Naive thymus-derived CD8-positive, alpha-beta T cell (primary cell): ENCODE results near the gene DLG2. TPM values are rescaled to one million over a fixed set of nuclear protein-coding genes. Genes with fewer than 3 reads are reported as not detected.
A peak's percentile ranks its signal among the peaks of the same experiment; 100 is the strongest.
"Not testable (repeated sequence)": the region's sequence is repeated elsewhere in the genome, so short reads cannot be mapped to it uniquely, and the experiment has no call there.

Experiments used
- ATAC-seq, 2 donors: fragments of 150-1000 bp; cut with Tn5 transposase in 1 of 2; sonication (Bioruptor Pico), chemical (Tn5 transposase) in 1 of 2; 1 replicate in 1 of 2; 2 replicates in 1 of 2; pipeline ENCODE4 v1.10.0; 2021; ENCODE audit warnings: mild to moderate bottlenecking in 2 of 2, moderate library complexity in 2 of 2
- POLR2A ChIA-PET: fragments of 350-600 bp; sonication (Branson Sonifier 250); formaldehyde crosslinking; loops from one replicate; lab custom pipeline; 2021; ENCODE audit warnings: antibody characterized with exemption; lab: Charles Lee
- DNase-seq, 10 donors: peaks; one replicate each; pipeline versions ENCODE4 v3.0.0 to v3.0.0-alpha.2; 2020 to 2022
- H3K27ac Mint-ChIP-seq, 10 donors: one replicate each; pipeline ENCODE4 v1.8.0; 2020 to 2022; ENCODE audit warnings: mild to moderate bottlenecking in 10 of 10, mixed read lengths in 10 of 10, moderate library complexity in 4 of 10, inconsistent platforms in 1 of 10
- H3K27me3 Mint-ChIP-seq, 5 donors: one replicate each; pipeline ENCODE4 v1.8.0; 2021 to 2022; ENCODE audit warnings: mixed read lengths in 5 of 5
- H3K36me3 Mint-ChIP-seq, 3 donors: one replicate each; pipeline ENCODE4 v1.8.0; 2020 to 2022; ENCODE audit warnings: mixed read lengths in 3 of 3, mild to moderate bottlenecking in 2 of 3, inconsistent platforms in 1 of 3
- H3K4me1 Mint-ChIP-seq, 4 donors: one replicate each; pipeline ENCODE4 v1.8.0; 2021 to 2022; ENCODE audit warnings: mixed read lengths in 4 of 4
- H3K4me3 Mint-ChIP-seq, 10 donors: one replicate each; pipeline ENCODE4 v1.8.0; 2020 to 2022; ENCODE audit warnings: mild to moderate bottlenecking in 10 of 10, mixed read lengths in 10 of 10, moderate library complexity in 6 of 10, inconsistent platforms in 1 of 10
- H3K9me3 Mint-ChIP-seq, 9 donors: one replicate each; pipeline ENCODE4 v1.8.0; 2020 to 2022; ENCODE audit warnings: mixed read lengths in 9 of 9, mild to moderate bottlenecking in 3 of 9, inconsistent platforms in 1 of 9, moderate library complexity in 1 of 9
- polyA plus RNA-seq, 3 donors: library from polyadenylated mRNA; unstranded; fragments of 300-500 nt; fragmentation: Illumina TruSeq; gene quantifications; one replicate each; pipeline ENCODE4 v1.2.3, GENCODE V29; 2021
- total RNA-seq, 8 experiments: library from RNA in 2 of 8; stranded (reverse) in 2 of 8; gene quantifications; one replicate each; pipeline ENCODE4 v1.2.3 and lab custom pipeline; 2021 to 2026

The DLG2 gene
- total and polyA plus RNA-seq, 5 experiments from 2014 or later: 0.86 to 6.2 (median 2.5) TPM

GRCh38 chr11:85627998-85628770 lies 1.0 kb upstream of the DLG2 start, which contains the start of gene TMEM126B:
TMEM126B (plus strand) TSS chr11:85628593; CDS start chr11:85628608, 15 bp downstream.
- peak; percentile 96 to 97 for ATAC-seq
- H3K4me1 Mint-ChIP-seq: peaks cover 26 to 51% (median 49%) of the 10 kb centered on the region in 4 donors
- DNase-seq: peak; percentile 88 to 96 (median 94)

DNA sequence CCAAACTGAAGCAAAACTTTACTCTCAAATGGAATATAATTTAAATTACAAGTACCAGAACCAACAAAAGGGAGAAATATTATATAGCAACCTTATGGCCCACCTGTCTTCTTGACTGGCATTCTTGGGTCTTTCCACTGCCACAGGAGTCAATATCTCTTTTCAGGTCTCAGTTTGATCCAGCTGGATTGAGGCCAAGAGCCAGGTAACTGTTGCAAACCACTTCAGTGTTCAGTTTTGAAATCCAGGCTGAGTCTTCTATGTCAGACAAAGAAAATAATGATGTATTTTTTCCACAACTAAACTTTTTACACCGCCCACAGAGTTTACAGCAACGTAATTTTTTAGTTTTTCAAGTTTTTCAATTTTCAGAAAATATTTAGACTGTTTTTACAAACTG lies 648 bp downstream of the DLG2 start:
- Mint-ChIP-seq H3K4me3 (peak overlapping the region; percentile 89 to 100 (median 96)), H3K9me3 (no peaks in the 10 kb centered on the region), H3K27me3 (peaks cover 0 to 2% (median 0%) of the 10 kb centered on the region in 5 donors), H3K36me3 (peaks cover 4 to 11% (median 6%) of the 10 kb centered on the region in 3 donors), H3K4me1 (peaks cover 26 to 51% (median 49%) of the 10 kb centered on the region in 4 donors), H3K27ac (peak overlapping the region; percentile 91 to 99 (median 96))
- POLR2A ChIA-PET: interaction anchor here (1.3 to 5.2 kb wide), 3 partner anchors 12 to 38 kb away, joined by 4 to 43 read pairs (median 7); partner anchors contain the start of genes CREBZF and TMEM126A
- DNase-seq (no peak), ATAC-seq (no peak)

More at GRCh38 chr11:85627998-85628770, 1.0 kb upstream of the DLG2 start, which contains the start of gene TMEM126B:
- Mint-ChIP-seq H3K36me3 (peaks cover 0 to 19% (median 3%) of the 10 kb centered on the region in 3 donors), H3K9me3 (no peaks in the 10 kb centered on the region), H3K27ac (peak within 1 kb of the TSS; percentile 91 to 99 (median 96)), H3K4me3 (peak within 1 kb of the TSS; percentile 89 to 100 (median 96)), H3K27me3 (peaks cover 0 to 2% (median 0%) of the 10 kb centered on the region in 5 donors)
- POLR2A ChIA-PET: interaction anchor here (0.7 to 5.2 kb wide), 9 partner anchors 9 to 619 kb away, joined by 3 to 43 read pairs (median 9); partner anchors contain the start of genes CCDC83, CREBZF, EED and PICALM

- Mint-ChIP-seq H3K4me3 (no peak overlapping the region), H3K4me1 (peaks cover 3 to 12% (median 8%) of the 10 kb centered on the region in 4 donors), H3K27me3 (peaks cover 0 to 5% (median 0%) of the 10 kb centered on the region in 5 donors), H3K36me3 (peaks cover 4 to 12% (median 10%) of the 10 kb centered on the region in 3 donors), H3K27ac (no peak overlapping the region), H3K9me3 (no peaks in the 10 kb centered on the region)
- ATAC-seq (no peak), DNase-seq (no peak)
- POLR2A ChIA-PET: no interaction called here
Observed at GRCh38 chr11:85620256-85620655, 6.9 kb downstream of the DLG2 start.

DNA sequence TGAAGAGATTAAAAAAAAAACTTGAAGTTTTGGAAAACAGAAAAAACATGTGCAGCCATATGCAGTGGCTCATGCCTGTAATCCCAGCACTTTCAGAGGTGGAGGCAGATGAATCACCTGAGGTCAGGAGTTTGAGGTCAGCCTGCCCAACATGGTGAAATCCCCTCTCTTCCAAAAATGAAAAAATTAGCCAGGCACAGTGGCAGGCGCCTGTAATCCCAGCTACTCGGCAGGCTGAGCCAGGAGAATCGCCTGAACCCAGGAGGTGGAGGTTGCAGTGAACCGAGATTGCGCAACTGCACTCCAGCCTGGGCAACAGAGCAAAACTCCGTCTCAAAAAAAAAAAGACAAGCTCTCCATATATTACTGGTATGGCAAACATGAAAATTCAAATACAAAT lies 7.6 kb downstream of the DLG2 start:
- POLR2A ChIA-PET: no interaction called here
- DNase-seq (no peak), ATAC-seq (no peak)
- Mint-ChIP-seq H3K4me1 (peaks cover 0 to 6% (median 4%) of the 10 kb centered on the region in 4 donors), H3K27ac (no peak overlapping the region), H3K4me3 (no peak overlapping the region), H3K9me3 (no peaks in the 10 kb centered on the region), H3K27me3 (peaks cover 0 to 5% (median 0%) of the 10 kb centered on the region in 5 donors), H3K36me3 (peaks cover 4 to 12% (median 10%) of the 10 kb centered on the region in 3 donors)

- H3K36me3 Mint-ChIP-seq, H3K27me3 Mint-ChIP-seq, ATAC-seq, H3K4me1 Mint-ChIP-seq, POLR2A ChIA-PET, DNase-seq, H3K9me3 Mint-ChIP-seq, H3K27ac Mint-ChIP-seq, H3K4me3 Mint-ChIP-seq: not testable (repeated sequence)
Observed at GRCh38 chr11:85611643-85612042, 15.5 kb downstream of the DLG2 start.

DNA sequence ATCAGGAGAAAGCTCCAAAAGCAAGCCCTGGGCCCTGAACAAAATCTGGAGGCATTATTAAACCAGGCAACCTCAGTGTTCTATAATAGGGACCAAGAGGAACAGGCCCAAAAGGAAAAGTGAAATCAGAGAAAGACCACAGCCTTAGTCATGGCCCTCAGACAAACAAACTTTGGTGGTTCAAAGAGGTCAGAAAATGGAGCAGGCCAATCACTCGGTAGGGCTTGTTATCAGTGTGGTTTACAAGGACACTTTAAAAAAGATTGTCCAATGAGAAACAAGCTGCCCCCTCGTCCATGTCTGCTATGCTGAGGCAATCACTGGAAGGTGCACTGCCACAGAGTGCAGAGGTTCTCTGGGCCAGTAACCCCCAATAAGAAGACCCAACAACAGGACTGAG lies 17.9 kb downstream of the DLG2 start:
- ATAC-seq, H3K4me3 Mint-ChIP-seq, POLR2A ChIA-PET, H3K36me3 Mint-ChIP-seq, H3K4me1 Mint-ChIP-seq, H3K27ac Mint-ChIP-seq, H3K9me3 Mint-ChIP-seq, DNase-seq, H3K27me3 Mint-ChIP-seq: not testable (repeated sequence)

- H3K27ac Mint-ChIP-seq, H3K4me3 Mint-ChIP-seq, H3K36me3 Mint-ChIP-seq, DNase-seq, H3K9me3 Mint-ChIP-seq, H3K4me1 Mint-ChIP-seq, H3K27me3 Mint-ChIP-seq, ATAC-seq, POLR2A ChIA-PET: not testable (repeated sequence)
Observed at GRCh38 chr11:85608621-85609020, 18.5 kb downstream of the DLG2 start.

DNA sequence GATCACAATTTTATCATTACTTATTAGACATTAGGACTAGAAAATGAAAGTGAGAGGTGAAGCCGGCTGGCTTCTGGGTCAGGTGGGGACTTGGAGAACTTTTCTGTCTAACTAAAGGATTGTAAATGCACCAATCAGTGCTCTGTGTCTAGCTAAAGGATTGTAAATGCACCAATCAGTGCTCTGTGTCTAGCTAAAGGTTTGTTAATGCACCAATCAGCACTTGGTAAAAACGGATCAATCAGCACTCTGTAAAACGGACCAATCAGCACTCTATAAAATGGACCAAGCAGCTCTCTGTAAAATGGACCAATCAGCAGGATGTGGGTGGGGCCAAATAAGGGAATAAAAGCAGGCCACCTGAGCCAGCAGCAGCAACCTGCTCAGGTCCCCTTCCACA lies 20.9 kb downstream of the DLG2 start:
- DNase-seq, H3K4me1 Mint-ChIP-seq, H3K27ac Mint-ChIP-seq, ATAC-seq, H3K9me3 Mint-ChIP-seq, H3K27me3 Mint-ChIP-seq, H3K36me3 Mint-ChIP-seq, H3K4me3 Mint-ChIP-seq, POLR2A ChIA-PET: not testable (repeated sequence)

- POLR2A ChIA-PET: no interaction called here
- no peak for DNase-seq
- Mint-ChIP-seq H3K27ac (no peak overlapping the region), H3K27me3 (peaks cover 0 to 3% (median 0%) of the 10 kb centered on the region in 5 donors), H3K36me3 (peaks cover 0 to 1% (median 0%) of the 10 kb centered on the region in 3 donors), H3K4me1 (no peaks in the 10 kb centered on the region), H3K9me3 (peaks cover 0 to 4% (median 0%) of the 10 kb centered on the region in 9 donors), H3K4me3 (no peak overlapping the region)
- no peak for ATAC-seq
Observed at GRCh38 chr11:85603220-85603619, 23.9 kb downstream of the DLG2 start.

- peaks cover 0 to 3% (median 0%) of the 10 kb centered on the region in 5 donors for H3K27me3 Mint-ChIP-seq
- peak overlapping the region in 2 of 10 donors; percentile 38 to 60 for H3K27ac Mint-ChIP-seq
- ATAC-seq (no peak), DNase-seq (no peak)
- peaks cover 0 to 4% (median 0%) of the 10 kb centered on the region in 9 donors for H3K9me3 Mint-ChIP-seq
- H3K4me1 Mint-ChIP-seq: no peaks in the 10 kb centered on the region
- H3K36me3 Mint-ChIP-seq: peaks cover 0 to 1% (median 0%) of the 10 kb centered on the region in 3 donors
- POLR2A ChIA-PET: no interaction called here
- peak overlapping the region in 1 of 10 donors; percentile 52 for H3K4me3 Mint-ChIP-seq
Observed at GRCh38 chr11:85602526-85603213, 24.5 kb downstream of the DLG2 start.

DNA sequence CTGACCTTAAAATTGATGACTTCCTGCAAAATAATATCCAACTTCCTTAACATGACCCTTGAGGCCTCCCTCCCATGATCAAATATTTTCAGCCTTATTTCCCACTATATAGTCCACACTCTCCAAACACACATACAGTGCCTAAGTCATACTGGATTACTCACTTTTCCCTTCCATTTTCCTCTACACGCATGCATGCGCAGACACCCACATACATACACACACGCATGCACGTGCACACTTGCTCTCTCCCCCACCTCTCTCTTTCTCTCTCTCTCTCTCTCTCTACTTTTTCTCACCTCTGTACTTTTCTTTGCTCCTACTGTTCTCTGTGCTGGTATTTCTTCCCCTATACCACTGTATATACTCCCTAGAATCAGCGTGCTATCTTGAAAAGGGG lies 28.1 kb downstream of the DLG2 start:
- Mint-ChIP-seq H3K27ac (peak overlapping the region in 1 of 10 donors; percentile 7), H3K4me1 (no peaks in the 10 kb centered on the region), H3K9me3 (no peaks in the 10 kb centered on the region), H3K27me3 (peaks cover 0 to 1% (median 0%) of the 10 kb centered on the region in 5 donors), H3K4me3 (no peak overlapping the region), H3K36me3 (peaks cover 0 to 1% (median 0%) of the 10 kb centered on the region in 3 donors)
- no peak for DNase-seq
- POLR2A ChIA-PET: no interaction called here
- no peak for ATAC-seq

- POLR2A ChIA-PET: no interaction called here
- H3K4me1 Mint-ChIP-seq: no peaks in the 10 kb centered on the region
- no peak for ATAC-seq
- peaks cover 0 to 1% (median 0%) of the 10 kb centered on the region in 3 donors for H3K36me3 Mint-ChIP-seq
- no peak overlapping the region for H3K27ac Mint-ChIP-seq
- H3K4me3 Mint-ChIP-seq: no peak overlapping the region
- H3K27me3 Mint-ChIP-seq: peaks cover 0 to 2% (median 0%) of the 10 kb centered on the region in 5 donors
- no peak for DNase-seq
- H3K9me3 Mint-ChIP-seq: no peaks in the 10 kb centered on the region
Observed at GRCh38 chr11:85596886-85597285, 30.3 kb downstream of the DLG2 start.
